Peyer's patch (tissue), 4 donors: ENCODE data around the gene NPC2. TPM values are rescaled to one million over a fixed set of nuclear protein-coding genes. Genes with fewer than 3 reads are reported as not detected.

ENCODE experiments used
- DNase-seq, 3 donors: peaks; one replicate each; pipeline ENCODE4 v3.0.0-alpha.2; 2017 to 2019
- H3K27ac ChIP-seq, 4 donors: fragments of 200-600 bp; sonication (generic); one replicate each; pipeline ENCODE4 v1.5.1; 2016 to 2019
- H3K27me3 ChIP-seq, 2 donors: fragments of 200-600 bp; sonication (generic); one replicate each; pipeline ENCODE4 v1.5.1; 2019
- H3K36me3 ChIP-seq, 3 donors: fragments of 200-600 bp; sonication (generic); one replicate each; pipeline ENCODE4 v1.5.1; 2016 to 2019
- H3K4me1 ChIP-seq, 4 donors: fragments of 200-600 bp; sonication (generic); one replicate each; pipeline ENCODE4 v1.5.1; 2016 to 2019
- H3K4me3 ChIP-seq, 4 donors: fragments of 200-600 bp; sonication (generic); 1 replicate in 3 of 4; 2 replicates in 1 of 4; pipeline ENCODE4 v1.5.1; 2016 to 2019; ENCODE audit warnings: mild to moderate bottlenecking in 1 of 4
- H3K9me3 ChIP-seq, 4 donors: fragments of 200-600 bp; sonication (generic); one replicate each; pipeline ENCODE4 v1.5.1; 2016 to 2019; ENCODE audit warnings: mild to moderate bottlenecking in 1 of 4
- POLR2A ChIP-seq, 2 donors: fragments of 450-650 bp; IDR thresholded peaks; one replicate each; pipeline ENCODE4 v1.5.1; 2017; ENCODE audit warnings: antibody characterized with exemption in 2 of 2, mild to moderate bottlenecking in 2 of 2, moderate library complexity in 2 of 2
- total RNA-seq, 4 donors: library from RNA; depleted of rRNA; stranded (reverse); fragments of >200 nt; gene quantifications; one replicate each; pipeline ENCODE4 v1.1.0, GENCODE V29; 2016
- TF ChIP-seq, protein P1 (sequence below), 6 experiments: fragments of 450-650 bp in 4 of 6; fragments of 200-600 bp in 2 of 6; sonication (generic) in 1 of 6; IDR thresholded peaks; one replicate each; pipeline ENCODE4 v1.5.1; 2017 to 2019; ENCODE audit warnings: antibody characterized with exemption in 6 of 6, mild to moderate bottlenecking in 3 of 6, moderate library complexity in 1 of 6

NPC2 gene
- total RNA-seq, 4 donors from 2014 or later = 102 to 208 (median 161) TPM

DNA sequence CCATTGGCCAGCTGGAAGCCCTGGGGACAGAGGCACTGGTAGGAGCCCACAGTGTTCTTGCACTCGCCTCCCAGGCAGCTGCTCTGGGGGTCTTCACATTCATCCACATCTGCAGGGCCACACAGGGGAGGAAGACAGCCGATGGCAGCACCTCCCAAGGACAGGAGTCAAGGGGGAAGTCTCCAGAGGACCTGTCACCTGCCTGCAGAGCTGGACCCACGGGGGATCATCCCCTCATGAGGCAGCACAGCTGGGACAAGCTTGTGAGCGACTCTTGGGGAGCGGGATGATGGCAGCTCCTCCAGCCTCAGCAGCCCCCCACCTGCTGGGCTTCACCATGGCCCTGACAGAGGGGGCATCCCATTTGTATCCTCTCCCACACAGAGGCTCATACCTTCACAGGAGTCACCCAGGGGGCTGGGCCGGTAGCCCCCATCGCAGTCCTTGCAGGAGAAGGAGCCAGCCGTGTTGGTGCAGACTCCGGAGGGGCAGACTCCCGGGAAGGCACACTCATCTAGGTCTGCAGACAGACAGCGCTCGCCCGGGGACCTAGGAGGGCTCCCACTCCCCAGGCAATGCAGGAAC is 15.8 kb upstream of the NPC2 start:
- Histone ChIP-seq H3K4me3 (no peak overlapping the region), H3K27me3 (no peaks in the 10 kb centered on the region), H3K4me1 (no peaks in the 10 kb centered on the region), H3K36me3 (no peaks in the 10 kb centered on the region), H3K27ac (no peak overlapping the region), H3K9me3 (no peaks in the 10 kb centered on the region)
- peak in 1 of 3 donors; percentile 31 for DNase-seq
- TF ChIP-seq POLR2A (IDR thresholded peaks at IDR 0.05) = no peak
- TF ChIP-seq, protein P1, sequence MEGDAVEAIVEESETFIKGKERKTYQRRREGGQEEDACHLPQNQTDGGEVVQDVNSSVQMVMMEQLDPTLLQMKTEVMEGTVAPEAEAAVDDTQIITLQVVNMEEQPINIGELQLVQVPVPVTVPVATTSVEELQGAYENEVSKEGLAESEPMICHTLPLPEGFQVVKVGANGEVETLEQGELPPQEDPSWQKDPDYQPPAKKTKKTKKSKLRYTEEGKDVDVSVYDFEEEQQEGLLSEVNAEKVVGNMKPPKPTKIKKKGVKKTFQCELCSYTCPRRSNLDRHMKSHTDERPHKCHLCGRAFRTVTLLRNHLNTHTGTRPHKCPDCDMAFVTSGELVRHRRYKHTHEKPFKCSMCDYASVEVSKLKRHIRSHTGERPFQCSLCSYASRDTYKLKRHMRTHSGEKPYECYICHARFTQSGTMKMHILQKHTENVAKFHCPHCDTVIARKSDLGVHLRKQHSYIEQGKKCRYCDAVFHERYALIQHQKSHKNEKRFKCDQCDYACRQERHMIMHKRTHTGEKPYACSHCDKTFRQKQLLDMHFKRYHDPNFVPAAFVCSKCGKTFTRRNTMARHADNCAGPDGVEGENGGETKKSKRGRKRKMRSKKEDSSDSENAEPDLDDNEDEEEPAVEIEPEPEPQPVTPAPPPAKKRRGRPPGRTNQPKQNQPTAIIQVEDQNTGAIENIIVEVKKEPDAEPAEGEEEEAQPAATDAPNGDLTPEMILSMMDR (IDR thresholded peaks at IDR 0.05) = no peak

DNA sequence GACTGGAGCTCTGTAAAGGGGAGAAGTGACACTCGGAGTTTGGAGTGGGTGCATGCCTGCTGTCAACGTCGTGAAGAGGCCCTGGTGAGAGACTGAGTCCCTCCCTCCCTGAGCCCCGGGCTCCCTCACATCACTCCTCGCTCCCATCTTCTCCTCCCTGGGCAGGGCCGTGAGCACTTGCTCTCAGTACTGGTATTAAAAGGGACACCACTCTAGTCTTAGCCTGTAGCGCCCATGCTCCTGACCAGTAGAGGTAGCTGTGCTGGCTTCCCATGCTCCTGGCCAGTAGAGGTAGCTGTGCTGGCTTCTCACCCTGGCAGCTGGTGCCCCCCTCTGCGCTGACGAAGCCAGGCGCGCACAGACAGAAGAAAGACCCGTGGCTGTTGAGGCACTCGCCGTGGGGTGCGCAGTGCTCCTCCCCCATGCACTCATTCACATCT is 15.2 kb upstream of the NPC2 start:
- peak in 2 of 3 donors; percentile 29 to 33 for DNase-seq
- Histone ChIP-seq H3K4me3 (no peak overlapping the region), H3K27me3 (no peaks in the 10 kb centered on the region), H3K9me3 (no peaks in the 10 kb centered on the region), H3K36me3 (no peaks in the 10 kb centered on the region), H3K4me1 (no peaks in the 10 kb centered on the region), H3K27ac (no peak overlapping the region)
- TF ChIP-seq POLR2A (IDR thresholded peaks at IDR 0.05) = no peak
- TF ChIP-seq, protein P1 (IDR thresholded peaks at IDR 0.05) = no peak

DNA sequence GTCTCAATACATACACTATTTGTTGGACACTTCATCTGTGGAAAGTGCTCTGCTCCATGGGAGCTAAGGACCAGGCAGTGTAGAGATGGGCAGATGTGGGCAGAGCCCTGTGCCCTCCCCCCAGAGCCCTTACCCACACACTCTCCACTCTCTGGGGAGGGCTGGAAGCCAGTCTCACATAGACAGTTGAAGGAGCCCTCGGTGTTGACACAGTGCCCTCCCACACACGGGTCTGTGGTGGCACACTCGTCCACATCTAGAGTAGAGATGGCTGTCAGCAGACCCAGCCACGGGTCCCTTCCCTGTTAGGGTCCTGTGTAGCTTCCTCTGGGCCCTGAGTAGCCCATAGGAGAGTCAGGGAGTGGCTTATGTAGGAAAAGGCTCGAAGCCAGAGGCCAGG is 14.7 kb upstream of the NPC2 start:
- H3K36me3 ChIP-seq = no peaks in the 10 kb centered on the region
- DNase-seq = peak in 1 of 3 donors; percentile 37
- no peak overlapping the region for H3K27ac ChIP-seq
- H3K4me1 ChIP-seq = no peaks in the 10 kb centered on the region
- H3K4me3 ChIP-seq = no peak overlapping the region
- no peaks in the 10 kb centered on the region for H3K27me3 ChIP-seq
- no peak for TF ChIP-seq POLR2A (IDR thresholded peaks at IDR 0.05)
- TF ChIP-seq, protein P1 (IDR thresholded peaks at IDR 0.05) = no peak
- H3K9me3 ChIP-seq = no peaks in the 10 kb centered on the region

DNA sequence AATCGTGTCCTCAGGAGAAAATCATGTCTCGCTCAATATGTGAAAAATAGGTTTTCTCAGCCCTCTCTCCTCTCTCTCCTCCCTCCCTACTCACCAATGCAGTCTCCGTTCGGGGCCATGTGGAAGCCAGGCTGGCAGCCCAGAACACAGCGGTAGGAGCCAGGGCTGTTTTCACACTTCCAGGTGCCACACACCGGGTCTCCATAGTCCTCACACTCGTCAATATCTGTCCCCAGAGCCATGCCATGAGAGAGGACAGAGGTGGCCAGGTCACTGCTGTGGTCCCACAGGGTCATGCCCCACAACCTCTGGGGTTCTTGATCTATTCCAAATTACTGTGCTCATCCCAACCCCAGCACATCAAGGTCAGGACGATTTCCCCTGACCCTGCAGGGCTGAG is 14.0 kb upstream of the NPC2 start:
- Histone ChIP-seq H3K36me3 (no peaks in the 10 kb centered on the region), H3K9me3 (no peaks in the 10 kb centered on the region), H3K4me3 (no peak overlapping the region), H3K27ac (no peak overlapping the region), H3K4me1 (no peaks in the 10 kb centered on the region), H3K27me3 (no peaks in the 10 kb centered on the region)
- no peak for TF ChIP-seq POLR2A (IDR thresholded peaks at IDR 0.05)
- TF ChIP-seq, protein P1 (IDR thresholded peaks at IDR 0.05) = no peak
- DNase-seq = peak in 2 of 3 donors; percentile 19 to 25

DNA sequence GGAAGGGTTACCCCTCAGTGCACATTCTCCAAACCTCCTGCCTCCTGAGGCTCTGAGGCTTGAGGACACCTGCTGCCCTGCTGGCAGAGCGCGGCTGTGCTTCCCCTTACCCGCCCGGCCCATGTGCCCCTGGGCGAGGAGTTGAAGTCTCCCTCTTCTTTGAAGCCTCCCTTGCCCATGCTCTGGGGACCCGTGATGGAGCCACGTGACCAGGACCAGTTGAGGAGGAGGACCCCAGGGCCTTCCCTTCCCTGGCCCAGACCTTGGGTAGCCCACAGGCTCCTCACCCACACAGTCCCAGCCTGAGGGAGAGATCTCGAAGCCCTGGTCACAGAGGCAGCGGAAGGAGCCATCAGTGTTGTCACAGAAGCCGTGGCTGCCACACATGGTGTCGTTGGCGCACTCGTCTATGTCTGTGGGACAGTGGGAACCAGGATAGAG is 13.3 kb upstream of the NPC2 start:
- H3K27me3 ChIP-seq = no peaks in the 10 kb centered on the region
- no peaks in the 10 kb centered on the region for H3K36me3 ChIP-seq
- DNase-seq = peak in 1 of 3 donors; percentile 22
- H3K9me3 ChIP-seq = no peaks in the 10 kb centered on the region
- no peaks in the 10 kb centered on the region for H3K4me1 ChIP-seq
- H3K27ac ChIP-seq = no peak overlapping the region
- H3K4me3 ChIP-seq = no peak overlapping the region
- TF ChIP-seq POLR2A (IDR thresholded peaks at IDR 0.05) = no peak
- TF ChIP-seq, protein P1 (IDR thresholded peaks at IDR 0.05) = no peak
